OCI-LY7 (cell line): ENCODE measurements around the gene MZT1. TPM values are rescaled to one million over a fixed set of nuclear protein-coding genes. Genes with fewer than 3 reads are reported as not detected.
"Not testable (repeated sequence)": the region's sequence is repeated elsewhere in the genome, so short reads cannot be mapped to it uniquely, and the experiment has no call there.

ENCODE experiments used
- BruUV-seq: library from RNA; stranded (reverse); fragments of 400-500 nt; replicated peaks from 2 replicates; lab custom pipeline; 2021; lab: Mats Ljungman, UMichigan
- CTCF ChIA-PET: fragments of 300-600 bp; sonication (Branson Sonifier 250); formaldehyde crosslinking; loops from one replicate; lab custom pipeline; 2022; ENCODE audit warnings: antibody characterized with exemption; ENCODE audit not compliant: unreplicated experiment; lab: Charles Lee
- POLR2A ChIA-PET: fragments of 300-600 bp; sonication (Branson Sonifier 250); formaldehyde crosslinking; loops from one replicate; lab custom pipeline; 2022; ENCODE audit warnings: antibody characterized with exemption; lab: Charles Lee
- DNase-seq: peaks from one replicate; pipeline ENCODE4 v3.0.0-alpha.2; 2015; ENCODE audit warnings: low spot score
- H2AFZ ChIP-seq: fragments of 200-600 bp; sonication (generic), shearing (Covaris generic); 2 replicates; pipeline ENCODE4 v1.6.1; 2014; ENCODE audit warnings: mild to moderate bottlenecking, antibody characterized with exemption, low read length, moderate library complexity
- H3K27ac ChIP-seq: fragments of 200-600 bp; sonication (generic); 2 replicates; pipeline ENCODE4 v1.5.1; 2014; ENCODE audit warnings: mixed run types, low read depth, mild to moderate bottlenecking, moderate library complexity, low read length, inconsistent platforms; ENCODE audit not compliant: poor library complexity, severe bottlenecking
- H3K36me3 ChIP-seq: fragments of 200-600 bp; sonication (generic); 2 replicates; pipeline ENCODE4 v1.6.1; 2014; ENCODE audit warnings: mild to moderate bottlenecking, antibody characterized with exemption, low read length, moderate library complexity, mixed read lengths; ENCODE audit not compliant: insufficient read depth
- H3K4me1 ChIP-seq: fragments of 200-600 bp; sonication (generic); 2 replicates; pipeline ENCODE4 v1.5.1; 2014; ENCODE audit warnings: mild to moderate bottlenecking, low read length; ENCODE audit not compliant: insufficient read depth, poor library complexity, severe bottlenecking
- H3K4me2 ChIP-seq: fragments of 200-600 bp; sonication (generic); 2 replicates; pipeline ENCODE4 v1.6.1; 2014; ENCODE audit warnings: mild to moderate bottlenecking, low read length
- H3K4me3 ChIP-seq: fragments of 200-600 bp; sonication (generic); 2 replicates; pipeline ENCODE4 v1.5.1; 2014; ENCODE audit warnings: mild to moderate bottlenecking, low read depth, low read length; ENCODE audit not compliant: poor library complexity, severe bottlenecking
- H3K79me2 ChIP-seq: fragments of 200-600 bp; sonication (generic); 2 replicates; pipeline ENCODE4 v1.6.1; 2016; ENCODE audit warnings: low read depth, mild to moderate bottlenecking, low read length, moderate library complexity, mixed read lengths; ENCODE audit not compliant: insufficient read depth
- H3K9me2 ChIP-seq: fragments of 200-600 bp; sonication (generic); 2 replicates; pipeline ENCODE4 v1.6.1; 2016; ENCODE audit warnings: mild to moderate bottlenecking, low read length, mixed read lengths; ENCODE audit not compliant: insufficient read depth
- H3K9me3 ChIP-seq: fragments of 200-600 bp; sonication (generic); 2 replicates; pipeline ENCODE4 v1.6.1; 2014; ENCODE audit warnings: mild to moderate bottlenecking, mixed run types, low read length, mixed read lengths
- H4K20me1 ChIP-seq: fragments of 200-600 bp; sonication (generic); 2 replicates; pipeline ENCODE4 v1.6.1; 2014; ENCODE audit warnings: mild to moderate bottlenecking, antibody characterized with exemption, low read length, moderate library complexity, mixed read lengths; ENCODE audit not compliant: insufficient read depth
- CTCF ChIP-seq: fragments of 200-600 bp; sonication (generic); conservative IDR thresholded peaks from 2 replicates; pipeline ENCODE4 v1.5.1; 2014; ENCODE audit warnings: mild to moderate bottlenecking, antibody characterized with exemption, low read length, moderate library complexity, mixed read lengths
- EZH2phosphoT487 ChIP-seq: fragments of 200-600 bp; sonication (generic); IDR thresholded peaks from 2 replicates; pipeline ENCODE4 v1.6.1; 2018; ENCODE audit warnings: low read depth, borderline replicate concordance, mild to moderate bottlenecking, mixed run types, antibody characterized with exemption, low read length, moderate library complexity, mixed read lengths
- intact Hi-C: fragments of 100-400 bp; cut with micrococcal nuclease; formaldehyde crosslinking; loops from one replicate; pipeline ENCODE4 v1.10.0; 2022; ENCODE audit not compliant: unreplicated experiment
- total RNA-seq, 2 experiments: library from RNA; depleted of rRNA in 1 of 2; stranded (reverse); fragments of >200 nt in 1 of 2; shearing (Covaris generic) in 1 of 2; gene quantifications; 2 replicates each; pipeline ENCODE4 v1.2.3, GENCODE V29; 2014 to 2022

MZT1 gene
- total RNA-seq, 2 experiments from 2014 or later = 43.3 to 50.7 TPM

GRCh38 chr13:72726726-72727416 lies 558 bp downstream of the MZT1 start:
- H3K4me1 ChIP-seq = peaks cover 37% of the 10 kb centered on the region
- H3K27ac ChIP-seq = peak overlapping the region; percentile 76
- intact Hi-C loops = loop anchor here (2.0 kb wide), 1 partner anchor 56 kb away; the partner anchor contains the start of gene PIBF1
- H3K36me3 ChIP-seq = peaks cover 68% of the 10 kb centered on the region
- peaks cover 95% of the 10 kb centered on the region for H3K79me2 ChIP-seq
- peak overlapping the region; percentile 86 for H3K4me2 ChIP-seq
- ChIA-PET CTCF (no interaction called here), POLR2A (interaction anchor here (0.7 kb wide), 2 partner anchors 14 to 1446 kb away, joined by 3 to 4 read pairs; no protein-coding TSS in a partner anchor)
- H3K4me3 ChIP-seq = peak overlapping the region; percentile 100
- peak; percentile 70 for DNase-seq
- no peaks in the 10 kb centered on the region for H3K9me2 ChIP-seq
- no peak for TF ChIP-seq EZH2phosphoT487
- TF ChIP-seq CTCF = no peak
- peaks cover 15% of the 10 kb centered on the region for H3K9me3 ChIP-seq
- no TSS peak for BruUV-seq
- peaks cover 23% of the 10 kb centered on the region for H4K20me1 ChIP-seq
- H2AFZ ChIP-seq = peak overlapping the region; percentile 41; the same call in 1 of the 2 replicates

GRCh38 chr13:72726185-72726584 lies 1.2 kb downstream of the MZT1 start:
- CTCF ChIA-PET, H2AFZ ChIP-seq, BruUV-seq, H3K9me2 ChIP-seq, H3K9me3 ChIP-seq: not testable (repeated sequence)
- peaks cover 95% of the 10 kb centered on the region for H3K79me2 ChIP-seq
- peak; percentile 7 for DNase-seq
- POLR2A ChIA-PET = interaction anchor here (0.7 kb wide), 2 partner anchors 14 to 1349 kb away, joined by 3 read pairs; no protein-coding TSS in a partner anchor
- peaks cover 24% of the 10 kb centered on the region for H4K20me1 ChIP-seq
- peak overlapping the region; percentile 86 for H3K4me2 ChIP-seq
- peak overlapping the region; percentile 100 for H3K4me3 ChIP-seq
- H3K27ac ChIP-seq = peak overlapping the region; percentile 76
- intact Hi-C loops = loop anchor here (2.0 kb wide), 1 partner anchor 57 kb away; the partner anchor contains the start of gene PIBF1
- peaks cover 68% of the 10 kb centered on the region for H3K36me3 ChIP-seq
- peaks cover 37% of the 10 kb centered on the region for H3K4me1 ChIP-seq

GRCh38 chr13:72716776-72717175 lies 10.7 kb downstream of the MZT1 start:
- peaks cover 94% of the 10 kb centered on the region for H3K79me2 ChIP-seq
- DNase-seq = no peak
- no peak overlapping the region for H3K4me2 ChIP-seq
- H3K4me1 ChIP-seq = no peaks in the 10 kb centered on the region
- peaks cover 28% of the 10 kb centered on the region; the same call in 1 of the 2 replicates for H3K9me3 ChIP-seq
- H4K20me1 ChIP-seq = no peaks in the 10 kb centered on the region
- no peak overlapping the region for H3K27ac ChIP-seq
- ChIA-PET POLR2A (no interaction called here), CTCF (no interaction called here)
- intact Hi-C loops = no loop called here
- H3K9me2 ChIP-seq = no peaks in the 10 kb centered on the region
- H3K4me3 ChIP-seq = no peak overlapping the region
- no peak overlapping the region for H2AFZ ChIP-seq
- TF ChIP-seq EZH2phosphoT487 (no peak), CTCF (no peak)
- peaks cover 99% of the 10 kb centered on the region for H3K36me3 ChIP-seq
- no TSS peak for BruUV-seq
